Activated T-helper 1 cell treated with anti-CD3 and anti-CD28 coated beads, Interleukin-2, amount 50 U/mL, for 16 hours (primary cell): Measurements from ENCODE around the gene PCSK2.

ENCODE experiments used
- DNase-seq, 2 donors: peaks; one replicate each; pipeline ENCODE4 v3.0.0-alpha.2; 2020; ENCODE audit warnings: low read depth in 1 of 2, low spot score in 1 of 2

The PCSK2 gene

DNA sequence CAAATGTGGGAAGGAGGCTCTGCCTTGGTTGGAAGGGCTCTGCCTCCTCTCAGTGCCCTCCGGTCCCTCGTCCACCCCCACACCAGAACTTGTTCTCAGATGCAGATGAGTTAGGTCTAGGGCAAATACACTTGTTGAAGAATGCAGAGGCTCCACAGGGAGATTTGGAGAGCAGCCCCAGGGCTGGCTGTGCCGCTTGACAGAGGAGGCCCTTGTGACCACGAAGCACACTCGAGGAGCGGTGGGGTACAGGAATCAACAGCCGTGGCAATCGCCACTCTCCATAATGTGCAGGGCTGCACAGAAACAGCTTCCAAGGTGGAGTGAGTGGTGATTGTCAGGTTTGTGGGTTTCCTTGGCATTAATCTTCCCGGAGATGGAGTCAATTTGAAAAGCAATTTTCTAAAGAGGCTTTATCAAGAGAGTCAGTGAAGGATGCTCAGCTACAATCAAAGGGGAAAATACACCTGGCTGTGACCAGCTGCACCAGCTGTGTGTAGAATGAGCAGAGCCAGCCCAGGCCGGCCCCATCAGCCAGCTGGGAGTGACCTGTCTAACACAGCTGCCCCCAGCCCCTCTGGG is 244.9 kb downstream of the PCSK2 start:
- no peak for DNase-seq

DNA sequence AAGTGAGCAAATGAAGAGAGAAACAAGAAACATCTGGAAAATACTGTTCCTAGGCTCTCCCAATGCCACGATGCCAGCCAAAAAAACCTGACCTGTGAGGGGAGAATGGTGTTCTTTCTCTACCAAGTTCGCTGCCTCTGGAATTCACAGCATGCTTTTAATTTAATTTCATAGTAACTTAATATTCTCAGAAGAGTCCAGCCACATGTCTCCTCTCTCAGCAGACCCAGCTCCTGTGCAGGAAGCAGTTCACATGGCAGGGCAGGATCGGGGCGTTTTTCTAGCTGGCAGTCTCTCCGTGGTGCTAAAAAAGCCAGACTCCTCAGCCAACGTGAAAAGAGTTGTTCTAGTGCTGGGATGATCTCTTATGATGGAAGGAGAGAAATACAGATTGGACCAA is 246.8 kb downstream of the PCSK2 start:
- DNase-seq: no peak

DNA sequence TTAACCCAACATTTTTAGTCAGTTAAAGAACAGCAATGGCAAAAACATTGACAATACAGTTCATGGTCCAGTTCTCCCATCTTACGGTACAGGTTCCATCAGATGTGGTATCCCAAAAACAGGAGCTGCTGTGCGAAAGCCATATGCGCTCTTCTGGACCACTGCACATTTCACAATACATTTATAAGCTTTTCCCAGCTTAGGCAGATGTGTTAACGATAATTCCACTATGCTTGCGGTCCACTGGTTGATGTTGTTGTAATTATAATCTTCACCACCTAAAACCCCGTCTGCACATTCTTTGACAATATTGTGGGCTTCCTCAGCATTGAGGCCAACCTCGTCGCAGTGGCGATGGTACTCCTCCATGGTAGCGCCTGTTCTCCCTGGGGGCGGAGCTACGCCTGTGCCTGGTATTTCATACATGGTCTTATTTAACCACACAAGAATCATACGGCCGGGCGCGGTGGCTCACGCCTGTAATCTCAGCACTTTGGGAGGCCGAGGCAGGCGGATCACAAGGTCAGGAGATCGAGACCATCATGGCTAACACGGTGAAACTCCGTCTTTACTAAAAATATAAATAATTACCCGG is 252.3 kb downstream of the PCSK2 start:
- no peak for DNase-seq

DNA sequence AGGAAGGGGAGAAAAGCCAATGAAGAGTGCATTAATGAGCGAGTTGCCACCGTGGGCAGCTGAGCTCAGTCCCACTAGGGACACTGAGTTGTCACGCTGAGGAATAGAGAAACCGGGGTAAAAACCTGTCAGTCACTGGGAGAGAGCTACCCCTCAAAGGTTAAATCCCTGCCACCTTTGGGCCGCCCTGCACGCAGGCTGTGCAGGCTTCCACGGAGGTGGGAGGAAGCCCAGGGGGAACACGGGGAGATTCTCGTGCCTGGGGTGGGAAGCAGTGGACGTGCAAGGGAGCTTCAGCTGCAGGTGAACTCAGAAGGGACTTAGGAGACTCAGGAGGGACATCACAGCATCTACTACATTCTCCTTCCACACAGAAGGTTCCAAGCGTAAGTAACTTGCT is 253.9 kb downstream of the PCSK2 start:
- no peak for DNase-seq

DNA sequence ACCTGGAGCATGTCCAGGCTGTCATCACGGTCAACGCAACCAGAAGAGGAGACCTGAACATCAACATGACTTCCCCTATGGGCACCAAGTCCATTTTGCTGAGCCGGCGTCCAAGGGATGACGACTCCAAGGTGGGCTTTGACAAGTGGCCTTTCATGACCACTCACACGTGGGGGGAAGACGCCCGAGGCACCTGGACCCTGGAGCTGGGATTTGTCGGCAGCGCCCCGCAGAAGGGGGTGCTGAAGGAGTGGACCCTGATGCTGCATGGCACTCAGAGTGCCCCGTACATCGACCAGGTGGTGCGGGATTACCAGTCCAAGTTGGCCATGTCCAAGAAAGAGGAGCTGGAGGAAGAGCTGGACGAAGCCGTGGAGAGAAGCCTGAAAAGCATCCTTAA is 254.8 kb downstream of the PCSK2 start:
- DNase-seq: no peak

DNA sequence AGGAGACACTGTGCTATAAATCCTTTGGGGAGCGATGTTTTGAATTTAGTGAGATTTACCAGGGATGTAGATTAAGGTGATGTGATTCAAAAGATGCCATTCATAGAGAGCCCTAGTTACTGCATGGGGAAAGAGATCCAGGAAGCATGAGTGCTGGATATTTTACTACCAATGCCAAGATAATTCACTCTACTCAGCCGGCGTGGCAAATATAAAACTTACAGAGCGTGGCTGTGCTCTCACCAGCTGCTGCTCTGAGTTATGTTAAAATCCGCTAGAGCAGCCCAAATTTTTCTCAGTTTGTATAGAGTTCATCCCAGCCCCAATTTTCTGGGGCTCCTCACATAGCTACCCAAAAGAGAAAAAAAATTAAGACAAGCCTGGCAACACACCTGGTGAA is 255.7 kb downstream of the PCSK2 start:
- no peak for DNase-seq

DNA sequence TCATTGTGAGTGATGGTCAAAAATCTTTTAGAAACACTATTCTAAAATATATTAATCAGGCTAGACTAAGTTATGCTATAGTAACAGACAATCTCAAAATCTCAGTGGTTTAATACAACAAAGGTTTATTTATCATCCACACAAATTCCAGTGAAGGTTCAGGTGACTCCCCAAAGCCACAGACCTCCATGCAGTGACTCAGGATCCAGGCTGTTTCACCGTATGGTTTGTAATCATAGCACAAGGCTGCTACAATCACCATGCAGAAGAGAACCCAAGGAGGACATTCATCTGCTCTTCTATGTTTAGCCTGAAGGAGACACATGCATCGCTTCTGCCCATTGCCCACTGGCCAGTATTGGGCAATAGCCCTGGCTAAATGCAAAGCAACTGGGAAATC is 258.2 kb downstream of the PCSK2 start:
- DNase-seq: no peak

DNA sequence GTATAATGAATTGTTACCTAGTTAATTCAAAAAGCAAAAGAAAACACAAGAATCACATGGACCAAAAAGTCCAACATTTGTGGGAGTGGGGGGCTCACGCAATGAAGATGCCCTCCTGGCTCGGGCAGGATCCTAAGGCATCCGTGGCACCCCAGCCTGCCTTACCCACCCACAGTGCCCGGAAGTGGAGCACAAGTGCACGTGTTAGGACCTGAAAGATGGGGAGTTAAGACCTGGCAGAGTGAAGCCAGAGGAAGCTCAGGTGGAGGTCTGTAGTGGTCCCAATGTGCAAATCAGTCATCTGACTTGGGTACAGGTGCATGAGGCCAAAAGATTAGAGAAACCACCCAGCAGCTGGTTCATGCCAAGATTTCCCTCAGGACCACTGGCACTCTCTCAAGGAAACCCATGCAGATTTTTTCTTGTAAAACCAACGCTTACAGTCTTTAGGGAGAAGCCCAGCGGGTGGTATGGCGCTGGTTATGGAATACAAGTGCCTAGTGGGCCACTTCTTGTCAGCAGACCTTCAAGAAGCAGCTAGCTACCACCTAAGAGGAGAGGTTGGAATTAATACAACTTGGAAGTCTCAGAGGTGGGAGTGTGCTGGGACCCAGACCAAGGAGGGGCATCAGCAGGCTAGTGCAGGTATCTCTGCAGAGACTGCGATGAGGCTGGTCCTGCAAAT is 262.2 kb downstream of the PCSK2 start:
- DNase-seq: no peak

DNA sequence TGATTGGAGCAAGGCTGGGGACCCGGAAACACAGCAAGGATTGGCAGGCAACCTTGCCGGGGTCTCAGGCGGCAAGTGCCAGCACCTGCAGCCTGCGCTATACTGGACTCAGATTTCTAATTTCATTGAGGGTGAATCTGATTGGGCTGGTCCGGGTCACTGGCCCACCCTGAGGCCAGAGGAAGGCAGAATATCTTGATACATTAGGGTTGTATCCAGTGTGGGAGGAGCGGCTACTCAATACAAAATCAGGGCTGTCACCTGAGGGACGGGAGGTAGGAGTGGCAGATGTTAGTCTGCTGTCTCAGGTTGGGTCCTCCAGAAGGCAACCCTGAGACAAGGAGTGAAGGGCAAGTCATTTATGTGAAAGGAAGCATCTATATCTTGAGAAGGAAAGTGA is 263.7 kb downstream of the PCSK2 start:
- no peak for DNase-seq

DNA sequence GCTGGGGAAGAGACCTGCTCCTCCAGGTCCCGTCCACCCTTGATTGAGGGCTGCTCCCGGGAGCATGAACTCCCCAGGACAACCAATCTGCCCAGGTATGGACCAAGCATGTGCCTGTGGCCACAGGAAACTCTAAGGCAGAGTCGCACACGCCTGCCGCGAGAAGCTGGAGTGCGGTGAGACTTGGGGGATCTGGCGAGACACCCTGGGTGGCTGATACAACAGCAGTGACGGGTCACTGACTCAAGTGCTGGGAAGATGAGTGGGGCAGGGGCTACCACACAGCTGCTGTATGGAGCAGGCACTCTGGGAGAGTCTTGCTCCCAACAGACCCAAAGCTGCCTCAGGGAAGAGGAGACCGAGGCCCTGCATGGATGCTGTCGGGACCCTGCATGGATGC is 264.2 kb downstream of the PCSK2 start:
- no peak for DNase-seq

DNA sequence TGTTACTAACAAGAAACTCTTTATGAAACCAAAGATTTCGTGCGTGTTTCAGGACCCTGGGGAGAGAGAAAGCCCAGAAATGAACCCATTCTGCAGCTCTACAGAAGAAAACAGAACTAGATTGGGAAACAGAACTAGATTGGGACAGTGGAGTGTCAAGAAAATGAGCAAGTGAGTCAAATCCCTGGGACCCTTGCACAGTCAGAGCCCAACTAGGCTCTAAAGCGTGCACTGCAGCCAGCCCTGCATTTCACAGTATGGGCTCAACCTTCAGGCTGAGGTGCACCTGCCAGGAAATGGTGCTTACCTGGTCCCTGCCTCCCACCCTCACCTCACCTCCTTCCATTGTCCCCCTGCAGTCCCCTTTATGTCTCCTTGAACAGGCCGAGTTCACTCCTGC is 264.6 kb downstream of the PCSK2 start:
- DNase-seq: no peak

DNA sequence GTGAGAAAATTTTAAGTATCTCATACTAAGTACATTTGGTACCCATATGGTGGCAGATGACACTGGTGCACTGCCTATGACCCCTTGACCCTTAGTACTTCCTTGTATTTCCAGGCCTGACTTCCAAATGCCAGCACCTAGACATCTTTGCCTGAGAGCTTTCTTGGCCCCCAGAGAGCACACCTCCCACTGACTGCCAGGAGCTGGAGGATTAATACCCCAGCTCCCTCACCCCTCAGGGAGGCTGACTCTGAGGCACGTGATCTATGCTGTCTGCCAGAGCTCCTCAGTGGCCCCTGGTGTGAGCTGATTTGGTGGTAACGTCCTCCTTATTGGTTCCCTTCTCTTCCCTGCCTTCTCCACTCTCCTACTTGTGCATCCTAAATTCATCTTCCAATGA is 266.3 kb downstream of the PCSK2 start:
- DNase-seq: no peak

DNA sequence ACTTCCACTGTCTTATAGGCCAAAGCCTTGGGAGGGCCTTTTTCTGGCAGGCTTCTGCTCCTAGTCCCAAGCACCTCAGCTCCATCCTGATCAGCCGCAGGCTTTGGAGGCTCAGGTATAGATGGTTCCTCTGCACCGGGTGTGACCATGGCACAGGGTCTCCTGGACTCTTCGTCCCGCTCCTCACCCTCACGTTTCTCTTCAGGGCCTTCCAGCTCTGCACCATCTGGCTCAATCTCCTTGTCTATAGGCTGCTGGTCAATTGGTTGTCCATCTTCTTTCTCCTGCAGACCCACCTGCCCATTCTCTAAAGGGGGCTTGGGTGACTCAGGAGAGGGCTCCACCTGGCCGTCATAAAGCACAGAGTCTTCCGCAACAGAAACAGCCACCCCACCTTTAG is 267.4 kb downstream of the PCSK2 start:
- DNase-seq: no peak

DNA sequence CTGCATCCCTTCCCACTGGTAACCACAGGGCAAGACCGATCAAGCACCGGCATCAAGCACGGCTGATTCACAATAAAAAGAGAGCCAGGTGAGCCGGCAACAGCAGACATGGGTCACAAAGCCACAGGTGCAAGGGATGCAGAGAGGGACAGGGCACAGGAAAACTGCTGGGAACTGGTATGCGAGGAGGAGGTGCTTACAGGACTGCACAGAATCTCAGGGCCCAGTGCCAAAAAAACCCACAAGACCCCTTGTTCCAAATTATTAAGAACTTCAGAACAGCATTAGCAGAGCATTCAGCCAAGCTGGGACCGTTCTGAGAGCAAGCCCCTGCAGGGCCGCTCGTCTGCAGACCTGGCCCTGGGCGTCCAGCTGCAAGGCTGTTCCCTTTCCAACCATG is 269.0 kb downstream of the PCSK2 start:
- no peak for DNase-seq

DNA sequence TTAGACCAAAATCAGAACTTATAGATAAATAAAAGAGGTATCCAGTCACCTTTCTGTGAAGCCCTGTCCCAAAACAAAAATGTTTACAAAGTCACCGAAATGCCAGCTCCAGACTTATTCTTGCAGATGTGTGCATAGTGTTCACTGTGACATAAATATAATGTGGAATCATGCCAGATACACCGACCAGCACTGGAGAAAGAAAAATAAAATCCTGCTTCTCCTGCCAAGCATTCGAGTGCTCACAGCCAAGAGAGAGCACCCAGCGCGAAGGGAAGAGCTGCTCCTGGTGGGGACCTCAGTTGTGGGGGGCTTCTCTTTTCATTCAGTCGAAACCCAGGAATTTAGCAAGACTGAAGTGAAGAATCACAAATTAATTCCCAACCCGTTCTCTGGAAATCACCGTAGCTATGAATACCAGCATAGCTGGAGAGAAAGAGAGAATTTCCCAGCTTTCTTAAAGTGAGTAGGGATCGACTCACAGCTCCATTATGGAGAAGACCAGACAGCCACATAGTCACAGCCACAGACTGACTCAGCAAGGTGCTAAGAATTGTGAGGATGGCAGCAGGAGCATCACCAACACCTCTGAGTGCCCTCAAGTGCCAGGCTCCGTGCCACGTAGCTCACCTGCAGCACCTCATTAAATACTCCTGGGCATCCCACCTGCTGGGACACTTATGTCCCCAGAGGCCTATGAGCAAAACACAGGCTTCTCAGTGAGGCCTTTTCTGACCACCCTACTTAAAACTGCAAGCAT is 271.2 kb downstream of the PCSK2 start:
- DNase-seq: no peak

DNA sequence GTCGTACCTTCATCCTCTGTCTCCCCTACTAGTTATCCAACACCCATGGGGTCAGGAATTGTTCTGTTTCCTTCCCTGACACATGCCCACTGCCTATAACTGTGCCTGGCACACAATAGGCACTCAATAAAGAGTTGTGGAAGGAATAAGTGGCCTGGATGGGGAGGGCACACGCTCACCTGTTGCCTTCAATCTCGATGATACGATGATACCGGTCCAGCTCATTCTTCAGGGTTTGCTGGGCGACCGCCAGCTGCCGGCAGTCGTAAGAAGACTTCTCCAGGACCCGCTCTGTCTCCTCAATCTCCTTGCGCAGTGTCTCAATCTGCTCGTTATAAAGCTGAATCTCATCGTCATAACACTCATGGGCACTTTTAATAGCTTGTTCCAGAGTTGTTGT is 271.8 kb downstream of the PCSK2 start:
- no peak for DNase-seq

DNA sequence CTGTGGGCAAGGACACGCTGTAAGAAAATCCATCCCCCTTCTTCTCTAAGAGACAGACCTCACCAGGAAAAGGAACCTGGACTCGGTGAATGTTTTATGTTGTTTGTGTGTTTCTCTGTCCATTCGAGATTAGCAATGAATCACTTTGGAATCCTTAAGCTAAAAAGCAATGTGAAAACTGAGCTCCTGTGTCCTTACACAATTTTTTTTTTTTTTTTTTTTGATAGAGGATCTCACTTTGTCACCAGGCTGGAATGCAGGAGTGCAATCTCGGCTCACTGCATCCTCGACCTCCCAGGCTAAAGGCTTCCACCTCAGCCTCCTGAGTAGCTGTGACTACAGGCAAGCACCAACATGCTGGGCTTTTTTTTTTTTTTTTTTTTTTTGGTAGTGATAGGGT is 272.2 kb downstream of the PCSK2 start:
- DNase-seq: no peak

DNA sequence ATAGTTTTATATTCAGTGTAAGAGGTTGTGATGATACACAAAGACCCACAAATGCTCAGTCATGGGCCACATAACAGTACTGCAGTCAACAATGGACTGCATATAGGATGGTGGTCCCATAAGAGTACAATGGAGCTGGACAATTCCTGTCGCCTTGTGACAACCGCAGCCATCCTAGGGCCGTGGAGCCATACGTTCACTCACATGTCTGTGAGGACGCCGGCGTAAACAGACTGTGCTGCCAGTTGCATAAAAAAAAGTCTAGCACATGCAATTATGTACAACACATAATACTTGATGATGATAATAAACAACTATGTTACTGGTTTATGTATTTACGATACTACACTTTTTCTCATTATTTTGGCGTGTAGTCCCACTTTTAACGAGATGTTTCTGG is 273.4 kb downstream of the PCSK2 start:
- no peak for DNase-seq

DNA sequence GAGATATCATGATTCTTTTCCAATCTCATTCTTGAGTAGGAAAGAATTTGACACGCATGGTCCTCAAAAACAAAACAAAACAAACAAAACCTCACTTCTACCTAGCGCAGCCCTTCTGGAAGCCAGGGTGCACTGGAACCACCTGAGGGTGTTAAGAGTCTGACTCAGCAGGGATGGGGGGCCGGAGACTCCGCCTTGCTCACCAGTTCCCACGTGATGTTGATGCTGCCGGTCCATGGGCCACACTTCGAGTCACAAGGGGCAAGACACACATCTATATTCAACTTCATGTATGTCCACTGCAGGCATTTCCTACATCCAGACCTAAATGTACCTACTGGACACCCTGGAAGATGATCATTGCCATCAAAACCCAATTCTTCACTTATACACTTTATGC is 274.0 kb downstream of the PCSK2 start:
- no peak for DNase-seq

DNA sequence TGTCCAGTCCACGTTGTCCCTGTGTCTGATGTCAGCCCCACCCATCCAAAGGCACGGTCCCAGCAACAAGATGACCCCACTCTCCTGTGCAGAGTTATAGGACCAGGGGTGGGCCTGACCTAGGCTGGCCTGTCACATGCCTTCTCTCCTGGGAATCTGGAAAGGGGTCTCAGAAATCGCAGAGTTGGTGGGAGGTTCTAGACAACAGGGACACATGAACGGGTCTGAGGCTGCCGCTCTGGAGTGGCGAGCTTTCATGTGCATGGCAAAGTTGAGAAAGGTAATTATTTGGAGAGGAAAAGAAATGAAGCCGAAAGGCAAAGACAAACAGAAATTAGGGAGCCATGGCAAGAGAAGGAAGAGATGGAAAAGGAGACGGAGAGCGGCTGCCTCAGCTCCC is 274.9 kb downstream of the PCSK2 start:
- DNase-seq: no peak

DNA sequence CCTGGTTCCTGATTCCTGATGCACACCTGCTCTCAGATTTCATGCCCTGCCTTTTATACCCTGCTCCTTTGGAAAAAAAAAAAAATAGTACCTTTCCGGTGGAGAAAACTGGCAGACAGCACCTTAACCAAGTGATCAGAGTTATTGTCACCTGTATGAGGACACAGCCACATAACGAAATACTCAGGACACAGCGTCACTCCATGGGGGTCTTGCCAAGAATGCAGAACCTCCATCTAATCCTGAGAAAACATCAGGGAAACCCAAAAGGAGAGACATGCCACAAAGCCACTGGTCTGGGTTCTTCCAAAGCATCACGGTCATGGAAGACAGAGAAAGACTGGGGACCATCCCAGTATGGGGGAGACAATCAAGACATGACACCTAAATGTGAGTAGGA is 275.3 kb downstream of the PCSK2 start:
- DNase-seq: no peak

DNA sequence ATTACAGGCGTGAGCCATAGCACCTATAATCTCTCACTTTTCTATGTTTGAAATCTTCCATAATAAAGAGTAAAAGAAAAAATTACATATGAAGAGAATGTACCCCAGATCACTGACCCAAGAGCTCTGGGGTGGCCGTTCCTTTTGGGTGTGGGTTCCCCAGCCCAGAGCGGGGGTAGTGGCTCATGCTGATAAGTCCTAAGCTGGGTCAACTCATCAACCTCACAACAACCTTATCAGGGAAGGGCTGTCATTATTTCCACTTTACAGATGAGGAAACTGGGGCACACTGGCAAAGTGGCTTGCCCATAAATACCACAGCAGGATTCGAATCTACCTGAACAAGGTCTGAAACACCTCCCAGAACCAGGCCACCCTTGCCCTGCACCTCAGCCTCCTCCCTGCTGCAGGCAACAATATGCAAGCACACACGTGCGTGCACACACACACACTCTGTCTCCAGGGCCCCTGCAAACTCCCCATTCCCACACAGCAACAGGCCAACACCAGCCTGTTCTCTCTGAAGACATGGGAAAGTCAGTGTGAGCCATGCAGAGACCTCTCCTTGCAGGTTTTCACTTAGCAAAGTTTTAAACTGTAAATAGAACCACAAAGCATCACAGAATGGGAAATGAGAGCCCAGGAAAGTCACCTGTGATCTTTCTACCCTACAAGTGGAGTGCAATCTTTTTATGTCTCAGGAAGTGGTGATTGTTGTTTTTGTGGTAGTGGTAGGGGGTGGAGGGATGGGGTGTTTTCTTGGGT is 276.6 kb downstream of the PCSK2 start:
- no peak for DNase-seq
